ENCODE data around the gene PRKAR2B. TPM values are rescaled to one million over a fixed set of nuclear protein-coding genes. Genes with fewer than 3 reads are reported as not detected.
A peak's percentile ranks its signal among the peaks of the same experiment; 100 is the strongest.

Gene PRKAR2B
- total and polyA plus RNA-seq, 2 experiments from 2014 or later, result 14.8 to 31.5 TPM

DNA sequence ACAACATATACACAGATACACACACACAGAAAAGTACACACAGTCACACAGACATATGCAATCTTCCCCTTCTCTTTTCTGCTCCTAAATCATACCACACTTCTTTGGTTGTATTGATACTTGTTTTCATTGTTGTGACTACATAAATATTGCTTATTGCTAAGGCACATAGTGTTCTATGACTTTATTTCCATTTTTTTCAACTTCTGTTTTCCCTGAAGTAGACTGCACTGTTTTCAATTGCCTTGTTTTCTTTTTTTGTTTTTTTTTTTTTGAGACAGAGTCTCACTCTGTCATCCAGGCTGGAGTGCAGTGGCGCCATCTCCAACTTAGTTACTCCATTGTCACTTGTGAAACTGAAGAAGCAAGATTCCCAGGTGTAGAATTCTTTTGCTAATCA lies 10.0 kb upstream of the PRKAR2B start:
- Histone ChIP-seq H3K79me2 (no peaks in the 10 kb centered on the region), H3K4me3 (no peak overlapping the region), H2AFZ (no peak overlapping the region), H4K20me1 (ENCODE audit: insufficient read depth, poor library complexity, severe bottlenecking) (no peaks in the 10 kb centered on the region), H3K27me3 (no peaks in the 10 kb centered on the region), H3K4me2 (no peak overlapping the region), H3K9me2 (replicated peaks; ENCODE audit: insufficient read depth) (no peaks in the 10 kb centered on the region), H3K27ac (no peak overlapping the region), H3K4me1 (ENCODE audit: insufficient read depth) (no peaks in the 10 kb centered on the region), H3K9me3 (ENCODE audit: low read depth) (no peaks in the 10 kb centered on the region), H3K36me3 (replicated peaks; ENCODE audit: insufficient read depth, low read depth) (no peaks in the 10 kb centered on the region)
- no peak for DNase-seq (ENCODE audit: low spot score)
- no peak for TF ChIP-seq EZH2phosphoT487 (IDR thresholded peaks at IDR 0.05; ENCODE audit: low read depth, severe bottlenecking, unreplicated experiment)
- TF ChIP-seq, protein P1, sequence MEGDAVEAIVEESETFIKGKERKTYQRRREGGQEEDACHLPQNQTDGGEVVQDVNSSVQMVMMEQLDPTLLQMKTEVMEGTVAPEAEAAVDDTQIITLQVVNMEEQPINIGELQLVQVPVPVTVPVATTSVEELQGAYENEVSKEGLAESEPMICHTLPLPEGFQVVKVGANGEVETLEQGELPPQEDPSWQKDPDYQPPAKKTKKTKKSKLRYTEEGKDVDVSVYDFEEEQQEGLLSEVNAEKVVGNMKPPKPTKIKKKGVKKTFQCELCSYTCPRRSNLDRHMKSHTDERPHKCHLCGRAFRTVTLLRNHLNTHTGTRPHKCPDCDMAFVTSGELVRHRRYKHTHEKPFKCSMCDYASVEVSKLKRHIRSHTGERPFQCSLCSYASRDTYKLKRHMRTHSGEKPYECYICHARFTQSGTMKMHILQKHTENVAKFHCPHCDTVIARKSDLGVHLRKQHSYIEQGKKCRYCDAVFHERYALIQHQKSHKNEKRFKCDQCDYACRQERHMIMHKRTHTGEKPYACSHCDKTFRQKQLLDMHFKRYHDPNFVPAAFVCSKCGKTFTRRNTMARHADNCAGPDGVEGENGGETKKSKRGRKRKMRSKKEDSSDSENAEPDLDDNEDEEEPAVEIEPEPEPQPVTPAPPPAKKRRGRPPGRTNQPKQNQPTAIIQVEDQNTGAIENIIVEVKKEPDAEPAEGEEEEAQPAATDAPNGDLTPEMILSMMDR (IDR thresholded peaks at IDR 0.05; ENCODE audit: poor library complexity), result no peak
- no peak for TF ChIP-seq EZH2 (IDR thresholded peaks at IDR 0.05; ENCODE audit: borderline replicate concordance)
- 100% methylated on average over 1 of the region's 1 CpG for WGBS (ENCODE audit: low lambda C conversion rate, missing lambda C conversion rate)

DNA sequence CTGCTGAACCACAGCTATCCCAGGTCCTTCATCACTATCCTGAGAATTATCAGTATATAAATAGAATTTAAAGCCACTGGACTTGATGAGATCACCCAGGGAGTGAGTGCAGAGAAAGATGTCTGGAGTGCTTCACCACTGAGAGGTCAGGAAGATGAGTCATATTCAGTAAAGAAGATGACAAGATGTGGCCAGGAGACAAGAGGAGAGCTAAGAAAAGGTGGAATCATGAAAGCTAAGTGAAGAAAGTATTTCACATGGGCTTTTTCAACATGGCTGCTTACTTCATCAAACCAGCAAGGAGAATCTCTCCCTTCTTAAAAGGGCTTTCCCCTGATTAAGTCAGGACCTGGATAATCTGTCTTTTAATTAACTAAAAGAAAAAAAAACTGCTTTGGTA lies 9.1 kb upstream of the PRKAR2B start:
- no peak overlapping the region for H3K4me3 ChIP-seq
- no peaks in the 10 kb centered on the region for H3K9me3 ChIP-seq (ENCODE audit: low read depth)
- no peak overlapping the region for H3K27ac ChIP-seq
- no peaks in the 10 kb centered on the region for H3K27me3 ChIP-seq
- no peaks in the 10 kb centered on the region for H3K4me1 ChIP-seq (ENCODE audit: insufficient read depth)
- no peaks in the 10 kb centered on the region for H3K79me2 ChIP-seq
- H4K20me1 ChIP-seq (ENCODE audit: insufficient read depth, poor library complexity, severe bottlenecking), result no peaks in the 10 kb centered on the region
- no peaks in the 10 kb centered on the region for H3K36me3 ChIP-seq (replicated peaks; ENCODE audit: insufficient read depth, low read depth)
- no peak overlapping the region for H2AFZ ChIP-seq
- DNase-seq (ENCODE audit: low spot score), result peak; percentile 28
- no peaks in the 10 kb centered on the region for H3K9me2 ChIP-seq (replicated peaks; ENCODE audit: insufficient read depth)
- no peak overlapping the region for H3K4me2 ChIP-seq
- TF ChIP-seq, protein P1 (IDR thresholded peaks at IDR 0.05; ENCODE audit: poor library complexity), result no peak
- TF ChIP-seq EZH2phosphoT487 (IDR thresholded peaks at IDR 0.05; ENCODE audit: low read depth, severe bottlenecking, unreplicated experiment) (no peak), EZH2 (IDR thresholded peaks at IDR 0.05; ENCODE audit: borderline replicate concordance) (no peak)

DNA sequence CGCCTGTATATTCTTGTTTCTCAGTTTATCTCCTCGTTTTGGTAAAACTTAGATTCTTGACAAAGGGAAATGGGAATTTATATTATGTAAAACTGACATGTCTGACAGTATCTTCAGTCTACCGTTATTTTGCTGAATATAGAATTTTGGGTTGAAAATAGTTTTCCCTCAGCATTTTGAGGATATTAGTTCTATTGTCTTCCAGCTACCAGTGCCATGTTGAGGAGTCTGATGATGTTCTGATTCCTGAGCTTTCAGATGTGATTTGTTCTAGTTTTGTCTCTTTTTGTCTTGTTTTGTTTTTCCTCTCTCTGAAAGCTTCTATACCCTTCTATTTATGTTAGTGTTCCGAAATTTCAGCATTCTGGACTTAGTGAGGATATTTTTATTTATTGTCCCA lies 8.0 kb upstream of the PRKAR2B start:
- Histone ChIP-seq H3K4me1 (ENCODE audit: insufficient read depth) (no peaks in the 10 kb centered on the region), H3K36me3 (replicated peaks; ENCODE audit: insufficient read depth, low read depth) (no peaks in the 10 kb centered on the region), H3K4me3 (no peak overlapping the region), H3K27ac (no peak overlapping the region), H4K20me1 (ENCODE audit: insufficient read depth, poor library complexity, severe bottlenecking) (no peaks in the 10 kb centered on the region), H3K9me2 (replicated peaks; ENCODE audit: insufficient read depth) (no peaks in the 10 kb centered on the region), H2AFZ (no peak overlapping the region), H3K27me3 (no peaks in the 10 kb centered on the region), H3K4me2 (no peak overlapping the region), H3K9me3 (ENCODE audit: low read depth) (no peaks in the 10 kb centered on the region), H3K79me2 (no peaks in the 10 kb centered on the region)
- WGBS (ENCODE audit: low lambda C conversion rate, missing lambda C conversion rate), result 74% methylated on average over 4 of the region's 4 CpGs
- TF ChIP-seq, protein P1 (IDR thresholded peaks at IDR 0.05; ENCODE audit: poor library complexity), result no peak
- TF ChIP-seq EZH2phosphoT487 (IDR thresholded peaks at IDR 0.05; ENCODE audit: low read depth, severe bottlenecking, unreplicated experiment) (no peak), EZH2 (IDR thresholded peaks at IDR 0.05; ENCODE audit: borderline replicate concordance) (no peak)
- no peak for DNase-seq (ENCODE audit: low spot score)

Data from hepatocyte (in vitro differentiated cells).